ENCODE measurements around the gene CRYBB1. TPM values are rescaled to one million over a fixed set of nuclear protein-coding genes. Genes with fewer than 3 reads are reported as not detected.

CRYBB1 gene
- total and polyA plus RNA-seq, 10 donors = 0.34 to 2.9 (median 1.7) TPM

DNA sequence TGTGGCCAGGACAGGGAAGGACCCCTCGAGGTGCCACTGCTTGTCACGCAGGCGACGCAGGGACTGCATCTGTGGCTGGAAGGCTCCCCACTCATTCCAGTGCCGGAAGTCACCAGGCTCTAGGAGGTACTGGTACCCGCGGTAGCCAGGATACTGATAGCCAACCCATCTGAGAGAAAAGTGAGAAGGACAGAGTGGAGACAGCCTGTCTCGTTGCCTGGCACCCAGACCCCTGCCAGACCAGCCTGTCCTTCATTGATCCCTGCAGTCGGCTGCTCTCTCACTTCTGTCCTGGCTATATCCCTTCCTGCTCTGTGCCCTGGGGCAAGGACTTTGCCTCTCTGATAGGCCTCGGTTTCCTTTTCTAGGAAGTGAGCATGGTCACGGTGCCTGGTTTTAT is 18.3 kb downstream of the CRYBB1 start:
- H3K4me3 ChIP-seq = no peak overlapping the region
- H3K4me1 ChIP-seq = peaks cover 0 to 29% (median 0%) of the 10 kb centered on the region in 6 donors
- intact Hi-C loops (cut with DNase I; ENCODE audit: low total_unique reads) = no loop called here
- H3K27ac ChIP-seq = peak overlapping the region in 2 of 8 donors; percentile 25 to 30
- no peaks in the 10 kb centered on the region for H3K27me3 ChIP-seq (replicated peaks in 1 of 7)
- WGBS, 5 donors = 65 to 90% (median 76%) methylated on average over 10 to 11 of the region's 11 CpGs
- peak; percentile 54 for DNase-seq
- no peaks in the 10 kb centered on the region for H3K9me3 ChIP-seq
- no peaks in the 10 kb centered on the region for H3K36me3 ChIP-seq
- TF ChIP-seq, protein P1, sequence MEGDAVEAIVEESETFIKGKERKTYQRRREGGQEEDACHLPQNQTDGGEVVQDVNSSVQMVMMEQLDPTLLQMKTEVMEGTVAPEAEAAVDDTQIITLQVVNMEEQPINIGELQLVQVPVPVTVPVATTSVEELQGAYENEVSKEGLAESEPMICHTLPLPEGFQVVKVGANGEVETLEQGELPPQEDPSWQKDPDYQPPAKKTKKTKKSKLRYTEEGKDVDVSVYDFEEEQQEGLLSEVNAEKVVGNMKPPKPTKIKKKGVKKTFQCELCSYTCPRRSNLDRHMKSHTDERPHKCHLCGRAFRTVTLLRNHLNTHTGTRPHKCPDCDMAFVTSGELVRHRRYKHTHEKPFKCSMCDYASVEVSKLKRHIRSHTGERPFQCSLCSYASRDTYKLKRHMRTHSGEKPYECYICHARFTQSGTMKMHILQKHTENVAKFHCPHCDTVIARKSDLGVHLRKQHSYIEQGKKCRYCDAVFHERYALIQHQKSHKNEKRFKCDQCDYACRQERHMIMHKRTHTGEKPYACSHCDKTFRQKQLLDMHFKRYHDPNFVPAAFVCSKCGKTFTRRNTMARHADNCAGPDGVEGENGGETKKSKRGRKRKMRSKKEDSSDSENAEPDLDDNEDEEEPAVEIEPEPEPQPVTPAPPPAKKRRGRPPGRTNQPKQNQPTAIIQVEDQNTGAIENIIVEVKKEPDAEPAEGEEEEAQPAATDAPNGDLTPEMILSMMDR (IDR thresholded peaks at IDR 0.05 in 8 of 11, conservative IDR thresholded peaks at IDR 0.05 in 3 of 11) = no peak
- peak in 2 of 3 donors; percentile 19 to 56 for TF ChIP-seq POLR2AphosphoS5 (IDR thresholded peaks at IDR 0.05)

DNA sequence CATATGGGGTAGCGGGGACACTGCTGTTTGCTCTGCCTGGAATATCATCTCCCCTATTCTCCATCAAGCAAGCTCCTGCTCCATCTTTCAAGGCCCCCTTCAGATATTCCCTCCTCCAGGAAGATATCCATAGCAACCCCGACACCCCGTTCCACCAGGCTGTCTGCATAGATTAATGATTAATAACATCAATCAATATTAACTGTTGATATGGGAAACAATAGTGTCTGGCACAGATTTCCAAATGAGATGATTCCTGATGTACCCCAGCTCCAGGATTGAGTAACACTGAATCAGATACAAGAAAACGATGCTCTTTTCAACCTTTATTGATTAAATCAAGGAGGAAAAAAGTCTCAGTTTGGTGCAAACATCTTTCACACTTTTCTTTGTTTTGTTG is 20.3 kb downstream of the CRYBB1 start:
- TF ChIP-seq POLR2A (IDR thresholded peaks at IDR 0.05) (no peak), POLR2AphosphoS5 (IDR thresholded peaks at IDR 0.05) (no peak)
- TF ChIP-seq, protein P1 (IDR thresholded peaks at IDR 0.05 in 8 of 11, conservative IDR thresholded peaks at IDR 0.05 in 3 of 11) = no peak
- no peak overlapping the region for H3K4me3 ChIP-seq
- H3K9me3 ChIP-seq = no peaks in the 10 kb centered on the region
- intact Hi-C loops (cut with DNase I; ENCODE audit: low total_unique reads) = no loop called here
- H3K27me3 ChIP-seq (replicated peaks in 1 of 7) = no peaks in the 10 kb centered on the region
- WGBS, 5 donors = 90 to 94% (median 92%) methylated on average over 4 of the region's 4 CpGs
- H3K36me3 ChIP-seq = no peaks in the 10 kb centered on the region
- DNase-seq = peak; percentile 17
- no peak overlapping the region for H3K27ac ChIP-seq
- peaks cover 6 to 49% (median 16%) of the 10 kb centered on the region in 6 donors for H3K4me1 ChIP-seq

DNA sequence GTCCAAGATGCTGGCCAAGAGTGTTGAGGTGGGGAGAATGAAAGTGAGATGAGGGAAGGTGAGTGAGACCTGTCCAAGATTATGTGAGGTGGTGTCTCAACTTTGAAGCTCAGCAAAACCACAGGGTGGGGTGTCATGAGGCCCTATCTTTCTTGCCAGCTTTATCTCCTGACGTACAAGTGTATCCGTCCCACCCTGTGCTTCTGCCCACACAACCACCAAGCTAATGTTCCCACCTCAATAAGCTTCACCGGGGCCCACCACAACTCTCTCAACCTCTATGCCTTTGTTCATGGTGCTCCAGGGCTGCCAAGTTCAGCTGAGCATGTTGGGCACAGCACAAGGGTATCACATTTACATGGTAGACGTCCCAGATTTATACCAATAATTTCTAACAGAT is 20.8 kb downstream of the CRYBB1 start:
- DNase-seq = peak; percentile 44
- H3K9me3 ChIP-seq = no peaks in the 10 kb centered on the region
- TF ChIP-seq POLR2A (IDR thresholded peaks at IDR 0.05) = no peak
- TF ChIP-seq POLR2AphosphoS5 (IDR thresholded peaks at IDR 0.05) = no peak
- TF ChIP-seq, protein P1 (IDR thresholded peaks at IDR 0.05 in 8 of 11, conservative IDR thresholded peaks at IDR 0.05 in 3 of 11) = no peak
- peaks cover 10 to 54% (median 21%) of the 10 kb centered on the region in 6 donors for H3K4me1 ChIP-seq
- H3K36me3 ChIP-seq = no peaks in the 10 kb centered on the region
- H3K27ac ChIP-seq = no peak overlapping the region
- no peak overlapping the region for H3K4me3 ChIP-seq
- intact Hi-C loops (cut with DNase I; ENCODE audit: low total_unique reads) = no loop called here
- 69 to 86% (median 79%) methylated on average over 4 of the region's 4 CpGs for WGBS, 5 donors
- H3K27me3 ChIP-seq (replicated peaks in 1 of 7) = no peaks in the 10 kb centered on the region

DNA sequence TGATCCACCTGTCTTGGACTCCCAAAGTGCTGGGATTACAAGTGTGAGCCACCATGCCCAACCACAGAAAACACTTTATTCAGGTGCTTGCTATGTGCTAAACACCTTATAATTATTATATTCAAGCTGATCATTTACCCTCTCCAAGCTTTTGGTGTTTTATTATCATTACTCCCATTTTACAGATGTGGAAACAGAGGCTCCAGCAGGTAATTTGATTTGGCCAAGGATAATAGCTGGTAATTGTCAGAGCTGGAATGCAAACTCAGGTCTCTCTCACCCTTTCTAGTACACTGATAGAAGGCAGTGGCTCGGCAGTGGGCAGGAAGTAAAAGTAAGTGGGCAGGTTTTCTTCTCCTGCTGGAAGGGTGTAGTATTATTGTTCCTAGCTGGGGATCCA is 24.1 kb downstream of the CRYBB1 start:
- peaks cover 15 to 64% (median 41%) of the 10 kb centered on the region in 6 donors for H3K4me1 ChIP-seq
- TF ChIP-seq POLR2A (IDR thresholded peaks at IDR 0.05) (no peak), POLR2AphosphoS5 (IDR thresholded peaks at IDR 0.05) (no peak)
- TF ChIP-seq, protein P1 (IDR thresholded peaks at IDR 0.05 in 8 of 11, conservative IDR thresholded peaks at IDR 0.05 in 3 of 11) = no peak
- H3K27me3 ChIP-seq (replicated peaks in 1 of 7) = no peaks in the 10 kb centered on the region
- intact Hi-C loops (cut with DNase I; ENCODE audit: low total_unique reads) = no loop called here
- no peak overlapping the region for H3K4me3 ChIP-seq
- DNase-seq = no peak
- no peaks in the 10 kb centered on the region for H3K9me3 ChIP-seq
- 29 to 57% (median 35%) methylated on average over 1 of the region's 1 CpG for WGBS, 5 donors
- no peaks in the 10 kb centered on the region for H3K36me3 ChIP-seq
- peak overlapping the region in 3 of 8 donors; percentile 59 to 97 (median 74) for H3K27ac ChIP-seq
